Mammary epithelial cell (primary cell): ENCODE results near the gene CTBP2.

ENCODE experiments used
- EZH2 ChIP-seq: IDR thresholded peaks from 2 replicates; pipeline ENCODE4 v1.6.1; 2012; ENCODE audit warnings: low read length, inconsistent platforms, borderline replicate concordance
- TF ChIP-seq, protein P1 (sequence below), 2 donors: IDR thresholded peaks in 1 of 2; conservative IDR thresholded peaks in 1 of 2; 2 replicates each; pipeline ENCODE4 v1.5.1; 2011 to 2012; ENCODE audit warnings: inconsistent platforms in 2 of 2, low read length in 2 of 2, mild to moderate bottlenecking in 2 of 2, control low read depth in 1 of 2, low read depth in 1 of 2; ENCODE audit not compliant: insufficient read depth in 1 of 2; ENCODE audit errors: extremely low read depth in 1 of 2

DNA sequence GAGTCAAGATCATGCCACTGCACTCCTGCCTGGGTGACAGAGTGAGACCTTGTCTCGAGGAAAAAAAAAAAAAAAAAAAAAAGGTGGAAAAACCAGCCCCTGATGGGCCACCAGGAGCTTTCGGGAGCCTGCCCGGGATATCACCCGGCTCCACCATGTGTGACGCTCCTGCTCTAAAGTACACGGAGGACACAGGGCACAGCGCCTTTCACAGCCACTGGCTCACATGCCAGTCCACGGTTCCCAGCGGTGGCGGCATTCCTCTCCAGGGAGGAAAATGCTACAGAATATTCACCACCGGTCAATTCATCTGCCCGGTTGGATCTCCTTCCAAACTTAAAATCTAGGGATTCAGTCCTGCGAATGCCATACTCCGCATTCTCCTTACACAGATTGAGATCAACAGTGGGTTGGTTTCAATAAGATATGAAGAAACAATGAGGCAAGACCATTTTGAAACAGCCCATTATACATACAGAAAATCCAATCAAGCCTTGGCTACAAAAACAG is 81.2 kb downstream of the CTBP2 start:
- TF ChIP-seq, protein P1, sequence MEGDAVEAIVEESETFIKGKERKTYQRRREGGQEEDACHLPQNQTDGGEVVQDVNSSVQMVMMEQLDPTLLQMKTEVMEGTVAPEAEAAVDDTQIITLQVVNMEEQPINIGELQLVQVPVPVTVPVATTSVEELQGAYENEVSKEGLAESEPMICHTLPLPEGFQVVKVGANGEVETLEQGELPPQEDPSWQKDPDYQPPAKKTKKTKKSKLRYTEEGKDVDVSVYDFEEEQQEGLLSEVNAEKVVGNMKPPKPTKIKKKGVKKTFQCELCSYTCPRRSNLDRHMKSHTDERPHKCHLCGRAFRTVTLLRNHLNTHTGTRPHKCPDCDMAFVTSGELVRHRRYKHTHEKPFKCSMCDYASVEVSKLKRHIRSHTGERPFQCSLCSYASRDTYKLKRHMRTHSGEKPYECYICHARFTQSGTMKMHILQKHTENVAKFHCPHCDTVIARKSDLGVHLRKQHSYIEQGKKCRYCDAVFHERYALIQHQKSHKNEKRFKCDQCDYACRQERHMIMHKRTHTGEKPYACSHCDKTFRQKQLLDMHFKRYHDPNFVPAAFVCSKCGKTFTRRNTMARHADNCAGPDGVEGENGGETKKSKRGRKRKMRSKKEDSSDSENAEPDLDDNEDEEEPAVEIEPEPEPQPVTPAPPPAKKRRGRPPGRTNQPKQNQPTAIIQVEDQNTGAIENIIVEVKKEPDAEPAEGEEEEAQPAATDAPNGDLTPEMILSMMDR (conservative IDR thresholded peaks at IDR 0.05 in 1 of 2, IDR thresholded peaks at IDR 0.05 in 1 of 2; ENCODE audit: extremely low read depth in 1 of 2, insufficient read depth in 1 of 2, low read depth in 1 of 2, low read length in 2 of 2): no peak
- no peak for TF ChIP-seq EZH2
